K562 (cell line): ENCODE measurements around the gene DOP1B. TPM values are rescaled to one million over a fixed set of nuclear protein-coding genes. Genes with fewer than 3 reads are reported as not detected.
A peak's percentile ranks its signal among the peaks of the same experiment; 100 is the strongest.

Experiments used
- ATF1 ChIP-seq, 2 experiments: fragments of 450-650 bp in 1 of 2; IDR thresholded peaks; 2 replicates each; pipeline ENCODE4 v1.6.1; 2016; ENCODE audit warnings: missing compliant biosample characterization in 1 of 2, missing genetic modification characterization in 1 of 2
- CEBPB ChIP-seq: fragments of 450-650 bp; IDR thresholded peaks from 2 replicates; pipeline ENCODE4 v1.6.1; 2016; ENCODE audit warnings: missing genetic modification characterization, missing compliant biosample characterization
- E2F8 ChIP-seq: fragments of 450-650 bp; IDR thresholded peaks from 2 replicates; pipeline ENCODE4 v1.7.1; 2018; ENCODE audit warnings: mild to moderate bottlenecking, low read depth; ENCODE audit not compliant: partially characterized antibody
- L3MBTL2 ChIP-seq: fragments of 450-650 bp; IDR thresholded peaks from 2 replicates; pipeline ENCODE4 v1.6.1; 2016; ENCODE audit warnings: mild to moderate bottlenecking, moderate library complexity
- PBX2 ChIP-seq, 2 experiments: IDR thresholded peaks in 1 of 2; conservative IDR thresholded peaks in 1 of 2; 2 replicates each; pipeline ENCODE4 v1.6.1; 2016; ENCODE audit warnings: low read depth in 2 of 2, mild to moderate bottlenecking in 1 of 2, missing compliant biosample characterization in 1 of 2, missing genetic modification characterization in 1 of 2, moderate library complexity in 1 of 2
- POLR2AphosphoS5 ChIP-seq: IDR thresholded peaks from 2 replicates; pipeline ENCODE4 v1.6.1; 2011; ENCODE audit warnings: mild to moderate bottlenecking, low read depth, low read length, moderate library complexity; ENCODE audit not compliant: control insufficient read depth, insufficient read depth
- PREB ChIP-seq: sonication (generic); formaldehyde crosslinking; IDR thresholded peaks from 2 replicates; pipeline ENCODE4 v1.8.1; 2023; ENCODE audit warnings: mild to moderate bottlenecking, missing genetic modification reagents
- PTBP1 ChIP-seq: fragments of 200-400 bp; formaldehyde crosslinking; IDR thresholded peaks from 2 replicates; pipeline ENCODE4 v1.6.1; 2017; ENCODE audit warnings: low read depth, low read length
- SRF ChIP-seq, 2 experiments: fragments of 250-450, 450-650 bp in 1 of 2; sonication (Bioruptor Pico) in 1 of 2; sonication (generic) in 1 of 2; formaldehyde crosslinking; IDR thresholded peaks; 2 replicates each; pipeline versions ENCODE4 v1.5.0 to v1.5.1; 2020 to 2022; ENCODE audit warnings: mild to moderate bottlenecking in 1 of 2, missing genetic modification reagents in 1 of 2
- ZNF589 ChIP-seq: fragments of 200-800 bp; sonication (Bioruptor generic); IDR thresholded peaks from 2 replicates; pipeline ENCODE4 v1.6.1; 2016; ENCODE audit warnings: low read depth, missing genetic modification characterization, missing compliant biosample characterization
- ZNF699 ChIP-seq: fragments of 250-450 bp; sonication (Bioruptor Pico); IDR thresholded peaks from 2 replicates; pipeline ENCODE4 v1.8.0; 2021; ENCODE audit warnings: mild to moderate bottlenecking, moderate library complexity; ENCODE audit not compliant: insufficient replicate concordance
- polyA plus RNA-seq, 8 experiments: library from polyadenylated mRNA; depleted of rRNA in 4 of 8; stranded (reverse) in 5 of 8; unstranded in 3 of 8; fragments of >200 nt; fragmentation: Nextera tagmentation in 2 of 8; fragmentation: Illumina TruSeq in 1 of 8; extraction: Ambion mirVana in 2 of 8; extraction: Trizol in 1 of 8; gene quantifications; 2 replicates each; pipeline versions ENCODE4 v1.2.1 to v1.2.3, GENCODE V29; 2011 to 2014; ENCODE audit warnings: inconsistent platforms in 1 of 8, missing spikeins in 1 of 8
- total RNA-seq, 7 experiments: library from RNA; depleted of rRNA in 6 of 7; stranded (reverse); fragments of >200 nt in 6 of 7; fragmentation: Illumina TruSeq in 2 of 7; extraction: Trizol in 2 of 7; gene quantifications; 2 replicates each; pipeline versions ENCODE4 v1.2.1 to v1.2.3, GENCODE V29; 2011 to 2021; ENCODE audit warnings: low replicate concordance in 1 of 7

DOP1B gene
- total and polyA plus RNA-seq, 9 of the 15 experiments (the other 6 are each of a cell fraction or from before 2014, with no cell fraction given) = 0.04 to 2.2 (median 0.68) TPM

GRCh38 chr21:36109868-36110267 lies 46.8 kb upstream of the DOP1B start (continued):
- TF ChIP-seq E2F8 = peak; percentile 55
- no peak for TF ChIP-seq ATF1 (CRISPR knock-in tag; IDR thresholded peaks at IDR 0.05)
- no peak for TF ChIP-seq ATF1 (tag; IDR thresholded peaks at IDR 0.05)
- no peak for TF ChIP-seq ZNF699 (CRISPR knock-in tag)
- TF ChIP-seq CEBPB (tag) = no peak
- TF ChIP-seq SRF (CRISPR knock-in tag; IDR thresholded peaks at IDR 0.05) = no peak
- no peak for TF ChIP-seq PTBP1
- no peak for TF ChIP-seq PBX2 (CRISPR knock-in tag; IDR thresholded peaks at IDR 0.05; ENCODE audit: low read depth)
- no peak for TF ChIP-seq PBX2 (tag; conservative IDR thresholded peaks at IDR 0.05; ENCODE audit: low read depth)
- TF ChIP-seq PREB (CRISPR knock-in tag) = no peak
- no peak for TF ChIP-seq ZNF589 (CRISPR knock-in tag)
- TF ChIP-seq L3MBTL2 = peak; percentile 18; the same call in 1 of the 2 replicates
- no peak for TF ChIP-seq POLR2AphosphoS5
